ENCODE data around the gene EPB42.
"Not testable (repeated sequence)": the region's sequence is repeated elsewhere in the genome, so short reads cannot be mapped to it uniquely, and the experiment has no call there.

EPB42 gene

DNA sequence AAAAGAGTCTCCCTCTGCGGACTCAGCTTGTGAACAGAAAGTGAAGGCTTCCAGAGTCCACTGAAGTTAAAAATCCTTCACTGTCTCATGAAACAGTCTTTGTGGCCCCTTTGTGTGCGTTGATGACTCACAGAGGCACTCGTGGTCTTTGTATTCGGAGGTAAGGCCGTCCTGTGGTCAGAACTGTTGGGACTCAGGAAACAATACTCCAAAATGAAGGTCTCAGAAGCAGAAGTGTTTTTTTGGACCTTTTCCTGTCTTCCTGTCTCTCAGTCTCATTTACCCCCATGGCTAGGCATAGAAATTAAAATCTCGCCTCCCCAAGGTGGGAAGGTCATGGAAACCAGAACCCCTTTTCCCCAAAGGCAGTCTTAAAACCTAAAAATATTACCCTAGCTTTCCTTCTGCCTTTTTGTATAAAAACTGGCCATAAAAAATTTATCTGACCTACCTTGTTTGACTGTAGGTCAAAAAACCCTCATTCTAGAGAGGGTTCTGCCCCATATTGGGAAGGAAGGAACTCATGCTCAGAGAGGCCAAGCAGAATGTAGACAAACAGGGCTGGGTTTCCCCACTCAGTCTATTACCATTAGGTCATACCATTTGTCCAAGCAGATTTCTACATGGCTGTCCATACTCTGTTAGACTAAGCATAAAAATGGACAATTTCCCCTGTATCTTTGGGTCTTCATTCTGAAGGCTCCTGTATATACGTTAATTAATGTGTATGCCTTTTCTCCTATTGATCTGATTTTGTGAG lies 19.1 kb upstream of the EPB42 start:
- no peak for DNase-seq

DNA sequence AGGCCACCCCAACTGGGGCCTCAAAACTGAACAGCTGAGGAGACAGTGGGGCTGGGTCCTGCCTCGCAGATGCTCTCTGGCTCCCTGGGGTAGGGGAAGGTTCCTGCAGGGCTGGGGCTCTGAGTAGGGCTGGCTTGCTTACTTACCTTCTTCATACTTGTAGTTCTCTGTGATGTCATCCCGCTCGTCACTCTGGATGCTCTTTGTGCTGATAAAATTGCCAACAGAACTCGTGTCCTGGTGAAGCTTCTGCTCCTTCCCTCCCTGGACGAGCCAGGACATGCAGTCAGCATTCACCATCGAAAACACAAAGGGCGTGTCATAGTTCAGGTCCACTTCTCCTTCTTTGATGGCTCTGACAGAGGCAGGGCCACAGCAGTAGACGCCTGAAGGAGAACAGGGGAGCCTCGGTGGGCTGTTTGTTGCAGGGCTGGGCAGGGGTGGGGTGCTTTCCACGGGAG lies 17.9 kb upstream of the EPB42 start:
- DNase-seq, result no peak

DNA sequence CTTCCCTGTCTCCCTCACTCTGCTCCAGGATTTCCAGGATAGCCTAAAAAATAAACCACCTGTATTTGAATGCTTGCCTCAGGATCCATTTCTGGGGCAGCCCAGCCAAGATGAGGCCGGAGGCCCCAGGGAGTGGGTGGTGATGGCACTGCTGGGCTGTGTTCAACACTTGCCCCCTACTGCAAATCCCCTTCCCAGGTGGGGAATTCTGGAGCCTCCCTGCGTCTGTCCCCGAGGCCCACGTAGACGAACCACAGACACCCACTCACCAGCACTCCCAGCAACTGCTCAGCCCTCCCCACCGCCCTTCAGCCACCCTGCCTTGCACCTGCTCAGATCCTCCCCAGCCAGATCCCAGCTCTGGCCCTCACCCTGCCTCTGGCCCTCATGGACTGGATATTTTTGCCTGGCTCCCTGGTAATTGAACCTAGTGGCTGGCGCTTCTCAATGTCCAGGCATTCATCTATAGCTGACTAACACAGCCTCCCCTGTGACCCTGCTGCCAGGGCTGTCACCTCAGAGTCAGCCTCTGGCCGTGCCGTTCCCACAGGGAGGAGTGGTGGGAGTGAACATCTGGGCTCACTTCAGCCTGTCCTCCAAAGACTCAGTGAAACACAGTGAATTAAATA lies 17.1 kb upstream of the EPB42 start:
- no peak for DNase-seq

DNA sequence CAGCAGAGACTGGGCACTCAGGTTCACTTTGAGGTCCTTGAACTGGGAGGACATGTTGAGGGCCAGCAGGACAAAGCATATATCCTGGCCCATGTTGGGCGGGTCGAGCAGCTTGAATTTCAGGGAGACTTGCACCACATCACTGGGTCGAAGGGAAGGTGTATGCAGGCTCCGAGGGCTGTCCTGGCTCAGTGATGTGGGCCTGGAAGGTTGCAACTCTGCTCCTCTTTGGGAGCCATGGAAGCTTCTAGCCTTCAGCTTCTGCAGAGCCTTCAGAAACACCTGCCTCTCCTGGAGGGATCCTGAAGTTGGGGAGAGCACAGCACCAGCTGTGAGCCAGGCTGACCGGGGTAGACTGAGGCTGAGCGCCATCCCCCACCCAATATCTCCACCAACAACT lies 14.7 kb upstream of the EPB42 start:
- DNase-seq, result no peak

DNA sequence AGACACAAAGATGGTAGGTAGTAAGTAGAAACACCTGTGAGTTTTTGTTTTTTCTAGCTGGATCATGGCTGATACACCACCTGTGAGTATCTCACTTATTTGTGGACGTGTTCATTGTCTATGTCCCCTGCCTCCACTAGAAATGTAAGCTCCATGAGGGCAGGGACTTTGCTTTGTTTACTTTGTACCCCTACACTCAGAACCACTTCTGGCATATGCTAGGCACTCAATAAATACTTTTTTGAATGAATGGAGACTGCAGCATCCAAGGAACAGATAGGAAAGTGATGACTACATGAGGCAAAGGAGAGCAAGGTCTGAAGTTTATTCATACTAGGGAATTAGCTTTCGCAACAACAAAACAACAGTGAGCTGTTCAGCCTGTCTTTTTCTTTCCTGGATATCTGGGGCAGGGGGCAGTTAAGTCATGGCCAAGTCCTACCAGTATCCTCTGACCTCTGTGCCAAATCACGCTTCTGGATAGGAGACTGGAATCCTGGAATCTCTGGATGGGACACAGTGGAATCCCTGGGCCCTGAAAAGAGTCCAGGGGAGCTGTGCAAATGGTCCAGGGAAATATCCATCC lies 11.6 kb upstream of the EPB42 start:
- no peak for DNase-seq

DNA sequence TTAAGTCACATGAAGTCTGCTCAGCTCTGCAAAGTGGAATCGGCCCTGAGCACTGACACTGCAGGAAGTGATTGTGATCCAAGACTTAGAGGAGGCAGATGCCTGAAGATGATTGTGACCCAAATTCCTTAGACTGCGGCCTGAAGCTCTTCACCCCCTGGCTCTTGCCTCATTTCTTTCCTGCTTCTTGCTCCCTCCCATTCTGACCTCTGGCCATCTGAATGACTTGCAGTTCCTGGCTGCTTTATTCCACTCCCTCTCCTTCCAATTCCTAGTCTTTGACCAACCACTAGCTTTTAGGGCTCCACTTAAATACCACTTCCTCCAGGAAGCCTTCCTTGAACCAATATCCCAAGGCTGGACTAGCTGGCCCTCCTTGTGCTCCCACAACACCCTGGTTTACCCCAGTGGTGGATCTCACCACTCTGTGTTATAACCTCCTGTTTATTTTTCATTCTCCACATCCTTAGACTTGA lies 9.9 kb upstream of the EPB42 start:
- DNase-seq, result no peak

DNA sequence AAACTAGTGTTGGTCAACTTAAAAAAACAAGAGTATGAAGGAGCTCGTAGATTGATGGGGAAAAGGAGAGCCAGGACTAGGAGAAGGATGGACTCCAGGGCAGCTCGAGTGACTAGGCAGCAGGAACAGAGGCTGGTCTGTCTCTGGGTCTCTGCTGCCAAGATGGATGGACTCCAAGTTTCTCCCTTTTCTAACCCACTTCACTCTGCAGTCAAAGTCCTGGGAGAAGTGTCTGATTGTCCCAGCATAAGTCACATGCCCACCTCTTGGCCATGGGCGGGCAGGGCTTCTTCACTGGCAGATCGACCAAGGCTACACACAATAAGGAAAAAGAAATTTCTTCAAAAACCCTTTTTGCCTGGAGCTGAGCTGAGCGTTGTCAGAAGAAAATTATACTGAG lies 9.2 kb upstream of the EPB42 start:
- DNase-seq, result no peak

DNA sequence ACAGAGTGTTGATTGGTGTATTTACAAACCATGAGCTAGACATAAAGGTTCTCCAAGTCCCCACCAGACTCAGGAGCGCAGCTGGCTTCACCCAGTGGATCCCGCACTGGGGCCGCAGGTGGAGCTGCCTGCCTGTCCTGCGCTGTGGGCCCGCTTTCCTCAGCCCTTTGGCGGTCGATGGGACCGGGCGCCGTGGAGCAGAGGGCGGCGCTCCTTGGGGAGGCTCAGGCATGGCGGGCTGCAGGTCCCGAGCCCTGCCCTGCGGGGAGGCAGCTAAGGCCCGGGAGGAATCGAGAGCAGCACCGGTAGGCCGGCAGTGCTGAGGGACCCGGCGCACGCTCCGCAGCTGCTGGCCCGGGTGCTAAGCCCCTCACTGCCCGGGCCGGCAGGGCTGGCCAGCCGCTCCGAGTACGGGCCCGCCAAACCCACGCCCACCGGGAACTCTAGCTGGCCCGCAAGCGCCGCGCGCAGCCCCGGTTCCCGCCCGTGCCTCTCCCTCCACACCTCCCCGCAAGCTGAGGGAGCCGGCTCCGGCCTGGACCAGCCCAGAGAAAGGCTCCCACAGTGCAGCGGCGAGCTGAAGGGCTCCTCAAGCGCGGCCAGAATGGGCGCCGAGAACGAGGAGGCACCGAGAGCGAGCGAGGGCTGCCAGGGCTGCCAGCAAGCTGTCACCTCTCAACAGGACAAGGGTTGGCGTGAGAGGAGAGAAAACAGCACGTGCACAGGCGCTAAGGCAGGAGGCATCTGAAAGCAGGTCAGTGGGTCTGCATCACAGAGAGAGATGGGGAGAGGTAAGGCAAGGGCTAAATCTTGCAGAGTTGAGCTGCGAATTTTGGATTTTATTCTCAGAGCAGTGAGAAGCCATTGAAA lies 5.9 kb upstream of the EPB42 start:
- no peak for DNase-seq

DNA sequence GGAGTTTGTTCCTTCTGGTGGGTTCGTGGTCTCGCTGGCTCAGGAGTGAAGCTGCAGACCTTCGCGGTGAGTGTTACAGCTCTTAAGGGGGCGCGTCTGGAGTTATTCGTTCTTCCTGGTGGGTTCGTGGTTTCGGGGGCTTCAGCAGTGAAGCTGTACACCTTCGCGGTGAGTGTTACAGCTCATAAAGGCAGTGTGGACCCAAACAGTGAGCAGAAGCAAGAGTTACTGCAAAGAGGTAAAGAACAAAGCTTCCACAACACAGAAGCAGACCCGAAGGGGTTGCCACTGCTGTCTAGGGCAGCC lies 5.1 kb upstream of the EPB42 start:
- DNase-seq, result not testable (repeated sequence)

DNA sequence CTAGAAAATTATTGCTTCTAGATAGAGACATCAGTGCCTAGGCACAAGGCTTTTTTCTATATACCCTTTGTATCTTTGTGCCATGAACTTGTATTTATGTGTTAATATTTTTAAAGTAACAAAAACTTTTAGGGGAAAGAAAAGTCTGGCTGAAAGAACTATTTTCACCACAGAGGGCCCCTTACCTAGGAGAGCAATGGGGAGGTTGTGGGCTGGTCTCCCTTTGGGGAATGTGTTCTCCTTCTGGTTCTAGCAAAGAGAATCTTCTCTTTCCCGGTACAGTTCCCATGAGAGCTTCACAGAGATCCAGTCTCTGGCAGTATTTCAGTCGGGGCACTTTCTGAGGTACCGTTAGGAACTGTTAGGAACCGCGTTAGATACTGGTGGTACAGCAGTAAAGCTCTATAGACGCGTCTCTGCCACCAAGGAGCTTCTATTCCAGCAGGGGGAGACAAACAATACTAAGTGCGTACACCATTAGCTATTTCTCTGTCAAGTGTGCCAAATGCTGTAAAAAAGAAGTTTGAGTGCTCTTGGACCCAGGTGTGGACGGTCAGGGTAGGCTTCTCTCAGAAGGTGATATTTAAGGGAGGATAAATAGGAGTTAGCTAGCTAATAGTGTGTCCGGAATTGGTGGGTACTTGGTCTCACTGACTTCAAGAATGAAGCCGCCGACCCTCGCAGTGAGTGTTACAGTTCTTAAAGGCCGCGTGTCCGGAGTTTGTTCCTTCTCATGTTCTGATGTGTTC lies 4.6 kb upstream of the EPB42 start:
- peak; percentile 53 for DNase-seq

DNA sequence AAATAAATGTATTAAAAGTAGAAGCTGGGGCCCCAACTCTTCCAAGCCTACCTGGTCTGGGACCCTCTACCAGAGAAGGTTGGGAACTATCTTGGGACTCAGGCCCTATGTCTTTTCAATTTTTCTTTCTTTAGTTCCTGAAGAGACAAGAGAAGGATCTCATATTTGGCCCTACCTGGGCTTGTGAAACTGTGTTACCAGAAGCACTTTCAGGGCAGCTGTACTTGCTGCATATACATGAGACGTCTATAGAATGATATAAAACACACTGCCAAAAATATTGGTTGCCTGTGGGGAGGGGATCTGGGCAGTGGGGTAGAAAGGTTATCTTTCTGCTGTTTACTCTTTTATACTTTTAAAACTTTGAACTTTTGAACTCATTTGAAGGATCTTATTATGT lies 604 bp upstream of the EPB42 start:
- DNase-seq, result no peak

DNA sequence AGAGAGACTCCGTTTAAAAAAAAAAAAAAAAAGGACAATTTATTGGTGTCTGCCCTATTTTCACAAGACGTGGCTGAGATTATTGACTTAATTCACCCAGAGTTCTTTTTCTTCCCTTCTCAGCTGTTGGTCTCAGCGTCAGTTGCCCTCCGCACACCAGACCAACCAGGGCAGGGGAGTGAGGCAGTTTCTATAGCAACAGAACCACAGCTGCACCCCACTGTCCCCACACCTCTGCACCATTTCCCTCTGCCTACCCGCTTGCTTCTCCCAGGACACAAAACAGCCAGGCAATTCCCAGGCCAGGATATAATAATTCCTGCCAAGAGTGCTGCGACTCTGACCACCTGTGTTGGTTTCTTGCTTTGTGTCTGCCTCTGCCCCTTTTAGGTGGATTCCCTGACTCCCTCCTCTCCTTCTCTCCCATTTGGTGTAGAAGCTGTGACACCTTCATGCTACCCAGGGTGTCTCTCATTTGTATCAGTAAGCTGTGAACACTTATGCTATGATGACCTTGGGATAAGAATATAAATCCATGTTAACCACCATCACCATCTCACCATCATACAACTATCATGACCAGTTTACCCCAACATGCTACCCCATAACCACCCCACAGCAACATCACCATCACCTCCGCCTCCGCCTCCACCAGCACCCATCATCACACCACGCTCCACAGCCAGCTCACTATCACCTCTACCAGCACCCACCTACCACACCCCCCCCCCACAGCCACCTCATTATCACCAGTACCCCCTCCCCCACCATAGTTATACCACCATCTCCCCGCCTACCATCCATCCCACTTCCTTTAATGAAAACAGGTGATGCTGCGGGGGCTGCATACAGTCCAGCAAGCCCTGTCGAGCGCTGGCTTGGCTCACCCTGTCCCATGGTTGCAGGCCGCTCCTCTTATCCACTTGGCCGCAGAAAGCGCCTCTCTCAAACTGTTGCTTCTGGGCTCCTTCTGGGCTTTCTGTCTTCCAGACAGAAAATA lies 589 bp downstream of the EPB42 start:
- DNase-seq, result no peak

DNA sequence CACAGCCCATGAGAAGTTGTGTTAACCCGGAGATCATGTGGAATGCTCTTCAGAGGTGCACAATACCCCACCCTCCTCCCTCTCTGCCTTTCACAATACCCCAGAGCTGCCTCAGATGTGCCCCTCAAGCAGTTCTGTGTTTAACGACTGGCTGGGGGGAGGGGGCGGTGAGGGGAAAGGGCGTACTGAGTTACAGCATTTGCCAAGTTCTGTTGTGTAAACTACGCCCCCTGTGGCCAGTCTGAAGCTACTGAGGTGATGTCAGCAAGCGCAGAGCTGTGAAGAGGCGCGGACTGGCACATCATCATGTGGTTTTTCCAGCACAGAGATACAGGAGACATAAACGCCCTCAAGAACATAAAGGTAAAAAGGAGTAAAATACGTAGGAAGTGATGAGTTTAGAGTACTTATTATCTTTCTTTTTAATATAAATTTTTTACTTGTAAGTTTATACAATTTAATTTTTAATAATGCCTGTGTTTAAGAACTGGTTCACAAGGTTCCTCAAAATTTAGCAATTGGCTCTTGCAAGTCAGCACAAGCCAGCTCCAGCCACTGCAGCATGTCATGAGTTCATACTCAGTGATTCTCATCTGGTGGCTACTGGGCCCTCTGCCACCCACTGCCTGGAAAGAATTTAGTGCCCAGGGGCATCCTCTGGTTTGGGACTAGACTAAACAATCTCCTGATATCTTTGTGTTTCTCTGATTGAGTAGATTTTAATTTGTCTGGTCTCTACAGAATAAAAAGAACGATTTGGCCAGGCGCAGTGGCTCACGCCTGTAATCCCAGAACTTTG lies 1.7 kb downstream of the EPB42 start:
- DNase-seq, result no peak

DNA sequence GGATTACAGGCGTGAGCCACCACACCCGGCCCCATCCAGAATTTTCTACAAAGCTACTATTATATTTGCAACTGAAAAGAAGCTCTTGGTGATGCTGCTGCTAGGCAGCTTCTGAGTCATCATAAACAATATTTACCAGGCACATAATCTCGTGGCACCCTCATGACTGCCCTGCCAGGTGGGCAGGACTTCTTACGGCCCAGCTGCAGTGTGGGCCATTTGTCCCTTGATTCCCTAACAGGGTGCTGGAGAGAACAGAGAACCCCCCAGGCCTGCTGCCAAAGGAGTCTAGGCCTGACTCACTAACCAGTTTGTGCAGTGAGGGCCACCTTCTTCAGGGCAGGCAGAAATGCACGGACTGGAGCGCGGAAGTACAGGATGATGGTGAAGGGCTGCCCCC lies 4.9 kb downstream of the EPB42 start:
- DNase-seq, result no peak

DNA sequence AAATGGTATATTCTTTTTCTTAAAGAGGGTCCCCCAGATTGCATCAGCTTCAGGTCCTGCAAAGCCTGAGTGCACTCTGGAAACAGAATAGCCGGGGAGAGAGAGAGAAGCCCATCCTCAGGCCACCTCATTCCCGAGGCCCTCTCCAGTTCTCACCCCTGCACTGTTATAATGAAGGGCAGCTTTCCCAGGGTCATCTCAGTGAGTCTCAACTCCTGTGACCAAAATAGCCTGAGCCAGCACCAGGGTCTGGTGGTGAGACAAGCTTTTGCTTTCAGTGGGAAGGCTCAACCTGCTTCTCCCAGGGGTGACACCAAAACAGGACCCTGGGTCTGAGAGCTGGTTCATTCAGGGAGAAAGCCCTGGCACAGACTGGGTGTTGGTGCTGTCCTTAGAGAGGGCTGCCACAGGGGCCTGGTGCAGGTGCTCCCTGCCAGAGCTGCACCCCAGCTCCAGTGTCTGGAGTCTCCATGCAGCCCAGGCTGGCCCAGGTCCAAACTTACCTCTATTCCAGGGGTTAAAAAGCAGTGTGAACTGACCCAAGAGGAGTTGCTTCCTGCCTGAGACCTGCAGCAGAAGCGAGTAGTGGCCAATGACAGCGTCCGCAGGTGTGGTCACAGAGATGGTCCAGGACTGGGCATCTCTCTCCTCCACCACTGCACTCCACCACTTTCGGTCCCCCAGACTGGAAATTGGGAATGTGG lies 6.1 kb downstream of the EPB42 start:
- DNase-seq, result no peak

DNA sequence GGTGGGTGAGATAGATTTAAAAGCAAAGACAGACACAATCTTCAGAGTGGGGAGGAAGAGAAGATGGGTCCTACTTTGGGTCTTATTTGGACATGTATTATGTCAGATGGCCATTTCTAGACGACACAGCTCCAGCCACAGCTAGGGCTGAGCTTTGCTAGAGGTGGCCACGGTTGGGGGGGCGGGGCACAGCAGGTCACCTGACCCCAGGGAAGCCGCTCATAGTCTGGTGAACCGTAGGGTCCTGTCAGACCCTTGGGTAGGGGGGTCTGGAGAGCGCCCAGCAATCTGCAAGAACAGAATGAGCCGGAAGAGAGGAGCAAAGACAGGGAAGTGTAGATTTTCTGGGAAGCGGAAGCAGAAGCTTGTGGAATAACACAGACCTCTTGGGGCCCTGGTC lies 6.6 kb downstream of the EPB42 start:
- no peak for DNase-seq

DNA sequence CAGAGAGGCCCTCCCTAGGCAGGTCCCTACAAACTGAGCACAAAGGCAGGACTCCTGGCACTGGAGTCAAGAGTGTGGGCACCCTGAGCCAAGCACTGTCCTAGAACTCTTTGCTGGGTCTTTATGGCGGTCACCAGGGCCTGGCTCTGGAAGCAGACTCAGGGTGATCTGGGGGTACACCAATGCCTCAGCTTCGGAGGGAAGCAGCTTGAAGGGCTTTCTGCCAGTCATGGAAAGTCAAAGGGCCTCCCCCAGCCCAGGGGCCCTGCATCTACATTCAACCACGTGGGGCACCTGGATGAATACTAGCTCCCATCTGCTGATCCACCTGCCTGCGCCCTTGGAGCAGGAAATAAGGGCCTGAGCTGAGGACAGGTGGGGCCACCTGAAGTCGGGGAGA lies 7.4 kb downstream of the EPB42 start:
- no peak for DNase-seq

DNA sequence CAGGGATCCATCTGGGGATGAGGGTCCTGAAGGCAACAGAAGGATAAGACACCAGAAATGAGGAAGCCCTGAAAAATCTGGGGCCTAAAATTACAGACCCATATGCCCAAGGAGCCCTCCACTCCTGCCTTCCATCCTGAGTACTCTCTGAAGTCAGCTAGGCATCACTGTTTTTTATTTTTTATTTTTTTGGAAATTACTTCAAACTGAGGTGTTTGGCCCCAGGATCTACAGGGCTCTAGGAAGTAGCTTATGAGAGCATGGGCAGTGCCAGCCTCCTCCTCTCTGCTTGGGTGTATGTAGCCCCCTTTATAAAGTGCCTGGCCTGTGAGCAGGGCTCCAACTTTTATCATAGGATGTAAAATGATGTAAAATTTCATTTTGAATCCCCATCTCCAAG lies 7.9 kb downstream of the EPB42 start:
- no peak for DNase-seq

DNA sequence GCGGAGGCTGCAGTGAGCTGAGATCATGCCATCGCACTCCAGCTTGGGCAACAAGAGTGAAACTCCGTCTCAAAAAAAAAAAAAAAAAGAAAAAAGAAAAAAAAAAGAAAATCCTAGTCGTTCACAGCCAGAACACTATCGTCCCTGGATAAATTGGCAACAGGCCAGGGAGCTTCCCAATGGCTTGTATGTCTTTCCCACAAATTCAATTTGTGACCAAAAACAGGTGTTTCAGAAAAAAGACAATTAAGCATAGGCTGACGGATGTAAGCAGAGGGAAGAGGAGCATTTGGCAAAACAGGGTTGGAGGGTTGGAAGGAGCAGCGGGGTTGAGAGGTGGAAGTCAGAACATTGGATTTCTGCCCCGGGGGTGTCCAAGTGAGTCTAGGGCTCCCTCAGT lies 8.5 kb downstream of the EPB42 start:
- no peak for DNase-seq

DNA sequence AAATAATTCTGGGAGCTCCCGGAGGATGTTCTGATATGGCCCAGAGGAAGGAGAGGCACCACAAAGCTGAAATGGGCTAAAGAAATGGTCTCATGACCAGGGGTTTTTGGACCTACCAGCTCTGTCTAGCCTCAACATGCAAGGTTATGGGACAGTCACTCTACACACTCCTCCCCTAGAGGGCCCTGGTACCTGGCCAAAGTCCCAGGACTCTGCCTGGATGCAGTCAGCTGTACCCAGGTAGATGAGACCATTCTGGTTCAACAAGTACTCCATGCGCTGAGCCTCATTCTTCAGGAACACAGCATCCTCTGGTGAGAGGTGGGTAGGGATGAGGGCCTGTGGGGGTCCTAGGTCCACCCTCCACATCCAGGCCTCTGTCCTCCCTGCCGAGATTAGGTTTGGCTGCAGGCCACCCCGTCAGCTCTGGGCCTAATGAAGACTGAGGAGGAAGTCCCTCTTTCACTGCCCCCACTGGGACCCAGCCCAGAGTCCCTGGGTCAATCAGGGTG lies 9.5 kb downstream of the EPB42 start:
- no peak for DNase-seq

All from stimulated activated CD4-positive, alpha-beta T cell treated with anti-CD3 and anti-CD28 coated beads, Interleukin-4, amount 100 ng/mL, for 24 hours (primary cell).